ENCODE results near the gene GFOD1. TPM values are rescaled to one million over a fixed set of nuclear protein-coding genes. Genes with fewer than 3 reads are reported as not detected.
"Not testable (repeated sequence)": the region's sequence is repeated elsewhere in the genome, so short reads cannot be mapped to it uniquely, and the experiment has no call there.

Gene GFOD1
- total and polyA plus RNA-seq, 10 donors, result 3.4 to 54.0 (median 32.5) TPM

DNA sequence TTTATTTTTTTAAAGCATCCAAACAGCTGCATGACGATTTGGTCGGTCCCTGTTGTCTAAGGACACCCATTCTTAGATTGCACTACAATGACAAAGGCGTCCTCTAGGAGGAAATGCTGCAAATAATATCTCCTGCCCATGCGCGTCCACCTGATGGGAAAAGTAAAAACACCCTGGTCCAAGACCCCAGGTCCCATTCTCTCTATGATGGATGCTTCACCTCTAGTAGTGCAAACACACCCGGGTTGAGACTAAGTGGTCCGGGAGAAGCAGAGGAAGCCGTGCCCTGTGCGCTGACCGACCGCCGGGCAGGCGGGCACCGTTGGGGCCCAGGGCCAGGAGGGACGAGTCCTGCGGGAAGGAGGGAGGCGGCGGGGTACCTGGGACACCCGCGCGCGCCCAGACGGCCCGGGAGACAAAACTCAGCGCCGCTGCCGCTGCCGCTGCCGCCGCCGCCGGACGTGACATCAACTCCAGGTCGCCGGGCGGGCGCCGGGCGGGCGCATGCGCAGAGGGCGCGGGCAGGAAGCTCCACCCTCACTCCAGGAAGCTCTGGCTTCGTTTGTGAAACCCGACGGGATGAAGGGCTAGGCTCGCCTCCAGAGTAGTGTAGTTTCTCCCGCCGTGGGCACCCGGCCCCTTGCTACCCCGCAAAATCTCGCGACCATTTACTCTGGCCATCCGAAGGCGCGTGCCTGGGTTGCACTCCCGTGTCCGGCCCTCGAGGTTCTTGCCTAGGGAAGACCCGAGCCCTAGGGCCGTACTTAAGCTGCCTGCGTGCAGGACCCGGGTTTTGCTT, 159.1 kb downstream of the GFOD1 start, which contains the start of gene TBC1D7:
TSS of gene TBC1D7 (minus strand) at position 462 of the 799 bp plus-strand sequence. CDS start 1,639 bp downstream, outside the sequence.
- intact Hi-C loops (cut with DNase I; ENCODE audit: low total_unique reads), result no loop called here
- H3K4me3 ChIP-seq, result peak within 1 kb of the TSS; percentile 57 to 82 (median 68)
- TF ChIP-seq, protein P1, sequence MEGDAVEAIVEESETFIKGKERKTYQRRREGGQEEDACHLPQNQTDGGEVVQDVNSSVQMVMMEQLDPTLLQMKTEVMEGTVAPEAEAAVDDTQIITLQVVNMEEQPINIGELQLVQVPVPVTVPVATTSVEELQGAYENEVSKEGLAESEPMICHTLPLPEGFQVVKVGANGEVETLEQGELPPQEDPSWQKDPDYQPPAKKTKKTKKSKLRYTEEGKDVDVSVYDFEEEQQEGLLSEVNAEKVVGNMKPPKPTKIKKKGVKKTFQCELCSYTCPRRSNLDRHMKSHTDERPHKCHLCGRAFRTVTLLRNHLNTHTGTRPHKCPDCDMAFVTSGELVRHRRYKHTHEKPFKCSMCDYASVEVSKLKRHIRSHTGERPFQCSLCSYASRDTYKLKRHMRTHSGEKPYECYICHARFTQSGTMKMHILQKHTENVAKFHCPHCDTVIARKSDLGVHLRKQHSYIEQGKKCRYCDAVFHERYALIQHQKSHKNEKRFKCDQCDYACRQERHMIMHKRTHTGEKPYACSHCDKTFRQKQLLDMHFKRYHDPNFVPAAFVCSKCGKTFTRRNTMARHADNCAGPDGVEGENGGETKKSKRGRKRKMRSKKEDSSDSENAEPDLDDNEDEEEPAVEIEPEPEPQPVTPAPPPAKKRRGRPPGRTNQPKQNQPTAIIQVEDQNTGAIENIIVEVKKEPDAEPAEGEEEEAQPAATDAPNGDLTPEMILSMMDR (IDR thresholded peaks at IDR 0.05 in 8 of 11, conservative IDR thresholded peaks at IDR 0.05 in 3 of 11), result peak in 5 of 11 experiments; percentile 6 to 29 (median 24)
- TF ChIP-seq POLR2A (IDR thresholded peaks at IDR 0.05), result peak; percentile 63 to 89 (median 82)
- TF ChIP-seq POLR2AphosphoS5 (IDR thresholded peaks at IDR 0.05), result peak; percentile 98 to 99 (median 98)
- peaks cover 0 to 31% (median 18%) of the 10 kb centered on the region in 6 donors for H3K36me3 ChIP-seq
- 0 to 1% (median 1%) methylated on average over 21 to 63 of the region's 63 CpGs for WGBS, 5 donors
- peaks cover 13 to 43% (median 18%) of the 10 kb centered on the region in 6 donors for H3K4me1 ChIP-seq
- H3K27ac ChIP-seq, result peak within 1 kb of the TSS; percentile 88 to 98 (median 94)
- no peaks in the 10 kb centered on the region for H3K9me3 ChIP-seq
- H3K27me3 ChIP-seq (replicated peaks in 1 of 7), result no peaks in the 10 kb centered on the region
- peak; percentile 98 for DNase-seq

DNA sequence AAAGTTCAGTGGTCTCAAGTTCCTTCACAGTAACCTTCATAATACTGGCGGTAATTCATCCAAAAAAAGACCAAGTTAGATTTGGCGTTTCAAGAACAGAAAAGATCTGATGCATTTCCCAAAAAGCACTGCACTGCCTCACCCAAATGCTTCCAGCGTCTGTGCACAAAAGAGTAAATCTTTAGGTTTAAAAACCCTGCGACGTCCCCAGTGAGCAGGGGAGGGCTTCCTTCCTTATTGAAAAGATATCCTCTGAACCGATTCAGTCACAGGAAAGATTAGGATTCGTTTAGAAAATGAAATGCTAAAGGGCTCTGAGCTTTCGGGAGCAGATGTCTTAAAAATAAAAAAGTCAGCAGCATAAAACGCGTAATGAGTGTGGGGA, 159.7 kb downstream of the GFOD1 start:
- Histone ChIP-seq H3K36me3 (peaks cover 0 to 37% (median 22%) of the 10 kb centered on the region in 6 donors), H3K4me1 (peaks cover 13 to 43% (median 18%) of the 10 kb centered on the region in 6 donors), H3K4me3 (peak overlapping the region; percentile 57 to 82 (median 68)), H3K27me3 (replicated peaks in 1 of 7) (no peaks in the 10 kb centered on the region), H3K27ac (peak overlapping the region; percentile 88 to 98 (median 94)), H3K9me3 (no peaks in the 10 kb centered on the region)
- no peak for DNase-seq
- 0 to 1% (median 1%) methylated on average over 10 of the region's 10 CpGs for WGBS, 5 donors
- intact Hi-C loops (cut with DNase I; ENCODE audit: low total_unique reads), result no loop called here
- TF ChIP-seq, protein P1 (IDR thresholded peaks at IDR 0.05 in 8 of 11, conservative IDR thresholded peaks at IDR 0.05 in 3 of 11), result no peak
- no peak for TF ChIP-seq POLR2AphosphoS5 (IDR thresholded peaks at IDR 0.05)
- TF ChIP-seq POLR2A (IDR thresholded peaks at IDR 0.05), result no peak

DNA sequence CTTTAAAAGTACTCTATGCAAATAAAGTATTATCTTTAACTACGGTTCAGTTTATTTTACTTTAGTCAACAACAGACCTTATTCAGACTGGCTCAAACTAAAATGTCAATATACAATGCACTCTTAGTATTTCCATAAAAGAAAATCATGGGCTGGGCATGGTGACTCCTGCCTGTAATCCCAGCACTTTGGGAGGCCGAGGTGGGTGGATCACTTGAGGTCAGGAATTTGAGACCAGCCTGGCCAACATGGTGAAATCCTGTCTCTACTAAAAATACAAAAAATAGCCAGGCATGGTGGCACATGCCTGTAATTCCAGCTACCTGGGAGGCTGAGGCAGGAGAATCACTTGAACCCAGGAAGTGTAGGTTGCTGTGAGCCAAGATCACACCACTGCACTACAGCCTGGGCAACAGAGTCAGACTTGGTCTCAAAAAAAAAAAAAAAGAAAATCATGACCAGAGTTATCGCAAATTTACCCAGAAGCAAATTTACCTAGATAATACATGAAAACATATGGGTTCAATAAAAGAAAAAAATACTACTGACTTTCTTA, 161.3 kb downstream of the GFOD1 start:
- intact Hi-C loops (cut with DNase I; ENCODE audit: low total_unique reads); H3K27ac ChIP-seq; H3K9me3 ChIP-seq; DNase-seq; H3K4me3 ChIP-seq; H3K27me3 ChIP-seq (replicated peaks in 1 of 7): not testable (repeated sequence)
- peaks cover 0 to 53% (median 33%) of the 10 kb centered on the region in 6 donors for H3K36me3 ChIP-seq
- peaks cover 13 to 37% (median 18%) of the 10 kb centered on the region in 6 donors for H3K4me1 ChIP-seq
- 85 to 97% (median 96%) methylated on average over 3 of the region's 3 CpGs for WGBS, 5 donors

GRCh38 chr6:13319891-13320564, 167.4 kb downstream of the GFOD1 start:
- Histone ChIP-seq H3K27ac (no peak overlapping the region), H3K4me3 (no peak overlapping the region), H3K27me3 (replicated peaks in 1 of 7) (no peaks in the 10 kb centered on the region), H3K4me1 (no peaks in the 10 kb centered on the region), H3K36me3 (peaks cover 5 to 100% (median 88%) of the 10 kb centered on the region in 6 donors), H3K9me3 (no peaks in the 10 kb centered on the region)
- TF ChIP-seq POLR2A (IDR thresholded peaks at IDR 0.05), result no peak
- TF ChIP-seq, protein P1 (IDR thresholded peaks at IDR 0.05 in 8 of 11, conservative IDR thresholded peaks at IDR 0.05 in 3 of 11), result no peak
- no peak for TF ChIP-seq POLR2AphosphoS5 (IDR thresholded peaks at IDR 0.05)
- 89 to 96% (median 94%) methylated on average over 5 of the region's 5 CpGs for WGBS, 5 donors
- DNase-seq, result no peak
- intact Hi-C loops (cut with DNase I; ENCODE audit: low total_unique reads), result no loop called here
